Measurements from ENCODE around the gene HLA-DMA. TPM values are rescaled to one million over a fixed set of nuclear protein-coding genes. Genes with fewer than 3 reads are reported as not detected.

HLA-DMA gene
- polyA plus RNA-seq, 1 donor from 2014 or later = 946 TPM

- Mint-ChIP-seq H3K4me1 (peaks cover 47 to 66% (median 55%) of the 10 kb centered on the region in 3 donors), H3K4me3 (peak overlapping the region; percentile 58 to 99 (median 93)), H3K27ac (peak overlapping the region; percentile 0 to 89 (median 76)), H3K9me3 (no peaks in the 10 kb centered on the region), H3K27me3 (no peaks in the 10 kb centered on the region), H3K36me3 (peaks cover 7% of the 10 kb centered on the region)
These were observed 15.7 kb downstream of the HLA-DMA start for GRCh38 chr6:32937230-32937633.

- H3K27ac Mint-ChIP-seq = peak overlapping the region; percentile 76 to 93 (median 89)
- H3K27me3 Mint-ChIP-seq = no peaks in the 10 kb centered on the region
- H3K36me3 Mint-ChIP-seq = peaks cover 7% of the 10 kb centered on the region
- peak overlapping the region; percentile 52 to 99 (median 74) for H3K4me3 Mint-ChIP-seq
- H3K9me3 Mint-ChIP-seq = no peaks in the 10 kb centered on the region
- peaks cover 41 to 63% (median 49%) of the 10 kb centered on the region in 3 donors for H3K4me1 Mint-ChIP-seq
These were observed 16.4 kb downstream of the HLA-DMA start for GRCh38 chr6:32936239-32937152.

DNA sequence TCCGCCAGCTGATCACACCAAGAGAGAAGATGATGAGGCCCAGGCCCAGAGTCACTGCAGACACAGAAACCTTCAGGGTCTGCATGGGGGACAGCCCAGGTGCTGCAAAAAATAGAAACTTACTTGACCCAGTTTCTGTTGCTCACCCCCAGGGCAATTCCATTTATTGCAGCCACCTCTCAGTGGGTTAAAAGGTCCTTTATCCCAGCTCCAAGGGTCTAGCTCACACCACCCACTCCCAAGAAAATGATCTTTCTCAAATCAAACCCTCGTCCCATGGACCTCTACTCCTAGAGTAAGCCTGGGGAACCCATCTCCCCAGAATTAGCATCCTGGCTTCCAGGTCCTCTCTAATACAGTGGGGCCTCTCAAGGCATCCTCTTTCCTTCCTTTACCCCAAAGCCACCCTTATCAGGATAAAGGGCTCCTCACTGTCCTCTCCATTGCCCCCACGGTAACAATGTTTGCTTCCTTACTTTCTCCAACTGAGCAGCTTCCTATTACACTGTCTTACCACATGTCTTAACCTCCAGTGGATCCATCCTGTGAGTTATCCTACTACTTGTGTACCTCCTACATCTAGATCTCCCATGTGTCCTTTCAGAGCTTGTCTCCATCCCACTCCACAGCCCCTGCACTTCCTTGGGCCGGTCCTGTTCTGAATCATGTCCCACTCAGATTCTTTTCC, 17.2 kb downstream of the HLA-DMA start:
- Mint-ChIP-seq H3K27ac (peak overlapping the region; percentile 76 to 93 (median 89)), H3K36me3 (peaks cover 7% of the 10 kb centered on the region), H3K9me3 (no peaks in the 10 kb centered on the region), H3K27me3 (no peaks in the 10 kb centered on the region), H3K4me3 (peak overlapping the region in 3 of 4 donors; percentile 58 to 90 (median 87)), H3K4me1 (peaks cover 35 to 69% (median 52%) of the 10 kb centered on the region in 3 donors)

GRCh38 chr6:32933661-32934085, 19.2 kb downstream of the HLA-DMA start:
- Mint-ChIP-seq H3K36me3 (peaks cover 7% of the 10 kb centered on the region), H3K4me1 (peaks cover 49 to 78% (median 57%) of the 10 kb centered on the region in 3 donors), H3K9me3 (no peaks in the 10 kb centered on the region), H3K27me3 (no peaks in the 10 kb centered on the region), H3K4me3 (peak overlapping the region in 3 of 4 donors; percentile 6 to 59 (median 15)), H3K27ac (peak overlapping the region; percentile 54 to 80 (median 69))

GRCh38 chr6:32932132-32932868, 20.6 kb downstream of the HLA-DMA start:
- Mint-ChIP-seq H3K27ac (peak overlapping the region in 2 of 3 donors; percentile 26 to 71), H3K9me3 (no peaks in the 10 kb centered on the region), H3K36me3 (peaks cover 2% of the 10 kb centered on the region), H3K4me1 (peaks cover 47 to 66% (median 51%) of the 10 kb centered on the region in 3 donors), H3K4me3 (peak overlapping the region in 2 of 4 donors; percentile 12 to 22), H3K27me3 (no peaks in the 10 kb centered on the region)

DNA sequence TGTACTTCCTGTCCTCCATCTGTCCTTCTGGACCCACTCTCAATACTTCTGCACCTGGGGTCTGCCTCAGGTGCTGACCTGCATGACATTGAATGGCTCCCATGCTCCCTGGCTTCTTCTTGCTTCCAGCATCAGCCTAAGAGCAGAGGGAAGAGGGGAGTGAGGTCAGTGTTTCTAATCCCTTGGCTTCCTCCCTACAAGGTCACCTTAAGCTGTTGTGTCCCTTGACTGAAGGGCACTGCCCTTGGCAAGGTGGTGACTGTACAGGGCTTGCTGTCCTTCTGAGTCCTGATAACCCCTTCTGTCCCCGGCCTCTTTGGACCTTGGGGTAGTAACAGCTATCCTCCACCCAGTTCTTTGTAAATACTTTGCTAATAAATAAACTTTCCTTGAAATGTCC, 21.7 kb downstream of the HLA-DMA start:
- Mint-ChIP-seq H3K27ac (peak overlapping the region in 2 of 3 donors; percentile 40 to 84), H3K9me3 (no peaks in the 10 kb centered on the region), H3K4me1 (peaks cover 39 to 57% (median 43%) of the 10 kb centered on the region in 3 donors), H3K4me3 (peak overlapping the region in 1 of 4 donors; percentile 35), H3K36me3 (peaks cover 4% of the 10 kb centered on the region), H3K27me3 (no peaks in the 10 kb centered on the region)

DNA sequence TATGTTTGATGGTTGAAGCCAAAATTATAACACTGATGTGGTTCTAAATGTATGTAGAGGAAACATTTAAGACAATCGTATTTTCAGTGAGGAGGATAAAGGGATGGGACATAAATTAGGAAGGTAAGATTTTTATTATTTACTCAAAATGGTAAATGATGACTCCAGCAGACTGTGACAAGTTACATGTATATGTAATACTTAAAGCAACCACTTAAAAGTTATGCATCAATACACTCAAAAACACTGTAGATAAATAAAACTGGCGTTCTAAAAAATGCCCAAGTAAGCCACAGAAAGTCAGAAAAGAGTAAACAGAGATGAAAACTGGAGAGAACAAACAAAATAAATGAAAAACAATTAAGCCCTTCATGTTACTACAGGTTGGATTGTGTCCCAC, 30.8 kb downstream of the HLA-DMA start:
- Mint-ChIP-seq H3K36me3 (peaks cover 11% of the 10 kb centered on the region), H3K27me3 (peaks cover 1% of the 10 kb centered on the region), H3K4me3 (peak overlapping the region in 3 of 4 donors; percentile 2 to 91 (median 25)), H3K4me1 (peaks cover 41 to 46% (median 44%) of the 10 kb centered on the region in 3 donors), H3K9me3 (no peaks in the 10 kb centered on the region), H3K27ac (peak overlapping the region; percentile 34 to 85 (median 41))

GRCh38 chr6:32920715-32921114, 32.2 kb downstream of the HLA-DMA start:
- no peaks in the 10 kb centered on the region for H3K9me3 Mint-ChIP-seq
- peak overlapping the region; percentile 30 to 94 (median 84) for H3K4me3 Mint-ChIP-seq
- peaks cover 50 to 57% (median 55%) of the 10 kb centered on the region in 3 donors for H3K4me1 Mint-ChIP-seq
- H3K27me3 Mint-ChIP-seq = peaks cover 1% of the 10 kb centered on the region
- H3K27ac Mint-ChIP-seq = peak overlapping the region; percentile 32 to 55 (median 51)
- H3K36me3 Mint-ChIP-seq = peaks cover 8% of the 10 kb centered on the region

DNA sequence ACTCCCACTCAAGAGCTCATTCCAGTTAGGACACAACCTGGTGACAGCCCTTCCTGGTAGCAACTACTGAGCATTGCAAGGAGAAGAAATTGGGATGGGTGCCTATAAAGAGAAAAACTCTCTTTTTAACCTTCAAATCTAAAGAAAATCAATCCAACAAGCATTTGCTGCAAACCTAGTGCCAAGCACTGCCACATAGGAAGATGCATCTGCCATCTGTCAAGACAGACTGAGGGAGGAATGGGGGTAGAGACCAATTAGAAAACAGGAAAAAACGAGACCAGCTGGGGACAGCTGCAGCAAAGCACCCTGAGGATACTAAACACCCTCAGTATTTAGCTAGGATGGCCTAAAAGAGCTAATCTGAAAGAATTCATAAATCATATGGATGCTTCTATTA, 39.9 kb downstream of the HLA-DMA start:
- no peaks in the 10 kb centered on the region for H3K9me3 Mint-ChIP-seq

GRCh38 chr6:32908897-32909296, 44.0 kb downstream of the HLA-DMA start:
- Mint-ChIP-seq H3K27me3 (no peaks in the 10 kb centered on the region), H3K4me3 (no peak overlapping the region), H3K36me3 (no peaks in the 10 kb centered on the region), H3K9me3 (no peaks in the 10 kb centered on the region), H3K4me1 (peaks cover 2 to 7% (median 4%) of the 10 kb centered on the region in 3 donors), H3K27ac (no peak overlapping the region)

More for the DNA sequence above, 39.9 kb downstream of the HLA-DMA start:
- Mint-ChIP-seq H3K27ac (no peak overlapping the region), H3K27me3 (no peaks in the 10 kb centered on the region), H3K36me3 (no peaks in the 10 kb centered on the region), H3K4me1 (peaks cover 20 to 30% (median 22%) of the 10 kb centered on the region in 3 donors), H3K4me3 (no peak overlapping the region)

- Mint-ChIP-seq H3K4me3 (no peak overlapping the region), H3K27ac (no peak overlapping the region), H3K9me3 (no peaks in the 10 kb centered on the region), H3K4me1 (peaks cover 2 to 13% (median 9%) of the 10 kb centered on the region in 3 donors), H3K36me3 (peaks cover under 1% of the 10 kb centered on the region), H3K27me3 (no peaks in the 10 kb centered on the region)
These were observed 46.4 kb downstream of the HLA-DMA start for GRCh38 chr6:32906539-32906938.

GRCh38 chr6:32905078-32905477, 47.8 kb downstream of the HLA-DMA start:
- Mint-ChIP-seq H3K27me3 (no peaks in the 10 kb centered on the region), H3K36me3 (peaks cover 6% of the 10 kb centered on the region), H3K4me1 (peaks cover 2 to 13% (median 9%) of the 10 kb centered on the region in 3 donors), H3K27ac (no peak overlapping the region), H3K9me3 (no peaks in the 10 kb centered on the region), H3K4me3 (no peak overlapping the region)

GRCh38 chr6:32903952-32904351, 48.9 kb downstream of the HLA-DMA start:
- Mint-ChIP-seq H3K4me1 (peaks cover 2 to 13% (median 9%) of the 10 kb centered on the region in 3 donors), H3K27me3 (no peaks in the 10 kb centered on the region), H3K4me3 (no peak overlapping the region), H3K27ac (no peak overlapping the region), H3K9me3 (no peaks in the 10 kb centered on the region), H3K36me3 (peaks cover 6% of the 10 kb centered on the region)

All from IgD-negative memory B cell (primary cell).